Gastroesophageal sphincter (tissue), 3 donors: ENCODE results near the gene PDHB.

Experiments used
- CTCF ChIP-seq, 4 experiments: fragments of 200-600 bp in 2 of 4; fragments of 450-650 bp in 2 of 4; sonication (generic) in 1 of 4; IDR thresholded peaks; one replicate each; pipeline ENCODE4 v1.5.1; 2017 to 2019; ENCODE audit warnings: antibody characterized with exemption in 4 of 4, mild to moderate bottlenecking in 2 of 4, moderate library complexity in 2 of 4
- POLR2AphosphoS5 ChIP-seq: sonication (generic); formaldehyde crosslinking; IDR thresholded peaks from one replicate; pipeline ENCODE4 v1.6.1; 2017; ENCODE audit warnings: antibody characterized with exemption

DNA sequence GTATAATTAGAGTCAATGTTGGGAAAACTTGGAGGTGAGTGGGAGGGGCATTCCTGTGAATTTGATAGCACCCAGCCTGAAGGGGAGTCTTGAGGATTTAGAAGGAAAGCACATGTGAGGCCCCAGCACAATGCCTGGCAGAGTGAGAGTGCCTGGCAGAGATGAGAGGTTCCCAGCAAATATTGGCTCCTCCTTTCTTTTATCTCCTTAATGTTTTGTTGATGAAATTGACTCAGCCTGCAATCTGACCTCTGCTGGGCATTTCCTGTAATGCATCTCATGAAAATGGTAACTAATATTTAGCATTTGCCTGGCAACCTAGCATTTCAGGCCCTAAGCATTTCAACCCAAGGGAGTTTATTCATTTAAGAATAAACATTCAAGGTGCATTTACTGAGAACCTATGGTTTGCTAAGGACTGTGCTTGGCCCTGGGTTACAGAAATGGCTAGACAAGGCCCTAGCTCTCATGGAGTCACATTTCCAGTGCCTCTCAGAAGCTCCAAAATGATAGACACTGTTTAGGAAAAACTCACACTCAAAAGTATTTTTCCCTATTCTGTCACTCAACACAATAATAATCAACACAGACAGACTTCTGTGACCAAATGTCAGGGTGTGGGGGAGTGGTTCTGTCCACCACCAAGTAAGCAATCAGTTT lies 19.0 kb downstream of the PDHB start:
- TF ChIP-seq POLR2AphosphoS5 (peak; percentile 42), CTCF (IDR thresholded peaks at IDR 0.05) (peak; percentile 66 to 90 (median 87))
